Measurements from ENCODE around the gene DENND1A.

DENND1A gene

GRCh38 chr9:123654218-123654993, 275.5 kb downstream of the DENND1A start:
- DNase-seq (ENCODE audit: low spot score), result no peak
- Histone ChIP-seq H3K27ac (no peak overlapping the region), H3K4me3 (no peak overlapping the region)
- no peak for TF ChIP-seq CTCF (IDR thresholded peaks at IDR 0.05)

GRCh38 chr9:123652416-123652815, 277.5 kb downstream of the DENND1A start:
- Histone ChIP-seq H3K4me3 (no peak overlapping the region), H3K27ac (no peak overlapping the region)
- DNase-seq (ENCODE audit: low spot score), result no peak
- TF ChIP-seq CTCF (IDR thresholded peaks at IDR 0.05), result no peak

- H3K27ac ChIP-seq, result no peak overlapping the region
- TF ChIP-seq CTCF (IDR thresholded peaks at IDR 0.05), result no peak
- H3K4me3 ChIP-seq, result no peak overlapping the region
- no peak for DNase-seq (ENCODE audit: low spot score)
Measured at GRCh38 chr9:123651871-123652270, 278.1 kb downstream of the DENND1A start.

- DNase-seq (ENCODE audit: low spot score), result no peak
- H3K4me3 ChIP-seq, result no peak overlapping the region
- no peak overlapping the region for H3K27ac ChIP-seq
- TF ChIP-seq CTCF (IDR thresholded peaks at IDR 0.05), result no peak
Measured at GRCh38 chr9:123651273-123651672, 278.7 kb downstream of the DENND1A start.

- no peak for TF ChIP-seq CTCF (IDR thresholded peaks at IDR 0.05)
- no peak for DNase-seq (ENCODE audit: low spot score)
Measured at GRCh38 chr9:123649909-123650308, 280.0 kb downstream of the DENND1A start.

GRCh38 chr9:123647145-123647544, 282.8 kb downstream of the DENND1A start:
- no peak for TF ChIP-seq CTCF (IDR thresholded peaks at IDR 0.05)
- Histone ChIP-seq H3K4me3 (no peak overlapping the region), H3K27ac (no peak overlapping the region)
- DNase-seq (ENCODE audit: low spot score), result no peak

More at GRCh38 chr9:123649909-123650308, 280.0 kb downstream of the DENND1A start:
- Histone ChIP-seq H3K27ac (no peak overlapping the region), H3K4me3 (no peak overlapping the region)

GRCh38 chr9:123645762-123646161, 284.2 kb downstream of the DENND1A start:
- TF ChIP-seq CTCF (IDR thresholded peaks at IDR 0.05), result no peak
- DNase-seq (ENCODE audit: low spot score), result no peak
- no peak overlapping the region for H3K27ac ChIP-seq
- H3K4me3 ChIP-seq, result no peak overlapping the region

Data from coronary artery (tissue), 2 donors.